Measurements from ENCODE around the gene PPP2R5A. TPM values are rescaled to one million over a fixed set of nuclear protein-coding genes. Genes with fewer than 3 reads are reported as not detected.
"Not testable (repeated sequence)": the region's sequence is repeated elsewhere in the genome, so short reads cannot be mapped to it uniquely, and the experiment has no call there.

Gene PPP2R5A
- total RNA-seq, 3 donors from 2014 or later: 56.5 to 63.9 (median 63.3) TPM

DNA sequence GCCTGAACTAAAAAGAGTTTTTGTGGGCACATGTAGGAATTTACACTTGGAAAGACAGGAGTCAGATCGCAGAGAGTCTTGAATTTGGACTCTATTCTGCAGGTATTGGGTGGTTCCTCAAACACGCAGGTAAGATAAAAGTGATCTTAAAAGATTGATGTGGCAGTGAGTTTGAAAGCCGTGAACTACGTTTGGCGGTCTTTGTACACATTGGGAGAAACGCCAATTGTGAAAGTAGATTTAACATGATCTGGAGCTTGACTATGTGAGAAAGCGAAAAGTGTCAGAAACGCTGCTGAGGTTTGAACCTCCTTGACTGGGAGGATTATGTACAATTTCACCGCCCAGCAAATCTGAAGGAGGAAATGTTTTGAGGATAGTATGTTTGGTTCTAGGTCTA lies 1.5 kb upstream of the PPP2R5A start:
- no peaks in the 10 kb centered on the region for H3K9me3 ChIP-seq
- peaks cover 14% of the 10 kb centered on the region for H3K4me1 ChIP-seq (ENCODE audit: low read depth)
- TF ChIP-seq, protein P1, sequence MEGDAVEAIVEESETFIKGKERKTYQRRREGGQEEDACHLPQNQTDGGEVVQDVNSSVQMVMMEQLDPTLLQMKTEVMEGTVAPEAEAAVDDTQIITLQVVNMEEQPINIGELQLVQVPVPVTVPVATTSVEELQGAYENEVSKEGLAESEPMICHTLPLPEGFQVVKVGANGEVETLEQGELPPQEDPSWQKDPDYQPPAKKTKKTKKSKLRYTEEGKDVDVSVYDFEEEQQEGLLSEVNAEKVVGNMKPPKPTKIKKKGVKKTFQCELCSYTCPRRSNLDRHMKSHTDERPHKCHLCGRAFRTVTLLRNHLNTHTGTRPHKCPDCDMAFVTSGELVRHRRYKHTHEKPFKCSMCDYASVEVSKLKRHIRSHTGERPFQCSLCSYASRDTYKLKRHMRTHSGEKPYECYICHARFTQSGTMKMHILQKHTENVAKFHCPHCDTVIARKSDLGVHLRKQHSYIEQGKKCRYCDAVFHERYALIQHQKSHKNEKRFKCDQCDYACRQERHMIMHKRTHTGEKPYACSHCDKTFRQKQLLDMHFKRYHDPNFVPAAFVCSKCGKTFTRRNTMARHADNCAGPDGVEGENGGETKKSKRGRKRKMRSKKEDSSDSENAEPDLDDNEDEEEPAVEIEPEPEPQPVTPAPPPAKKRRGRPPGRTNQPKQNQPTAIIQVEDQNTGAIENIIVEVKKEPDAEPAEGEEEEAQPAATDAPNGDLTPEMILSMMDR (IDR thresholded peaks at IDR 0.05): no peak
- intact Hi-C loops (cut with DNase I, micrococcal nuclease): no loop called here
- H3K4me3 ChIP-seq: no peak overlapping the region
- DNase-seq (no peak), ATAC-seq (no peak)
- H3K36me3 ChIP-seq (ENCODE audit: low read depth): no peaks in the 10 kb centered on the region

DNA sequence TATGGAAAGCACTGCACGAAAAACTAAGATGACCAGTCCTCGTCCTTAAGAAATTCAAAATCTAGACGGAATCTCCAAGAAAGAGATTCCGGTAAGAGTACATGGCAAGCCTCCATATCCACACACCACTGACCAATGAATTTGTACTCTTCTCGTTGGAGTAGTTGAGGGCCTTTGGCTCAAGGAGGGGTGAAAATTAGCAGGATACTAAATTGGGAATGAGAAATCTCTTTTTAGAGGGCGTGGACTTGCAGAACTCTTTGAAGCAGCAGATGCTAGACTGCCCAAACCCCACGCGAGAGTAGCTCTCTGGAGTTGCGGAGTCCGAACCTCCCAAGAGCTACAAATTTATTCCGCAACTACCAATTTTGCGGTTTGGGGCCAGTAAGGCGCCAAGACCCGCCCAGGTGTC lies 872 bp upstream of the PPP2R5A start:
- Histone ChIP-seq H3K4me3 (peak overlapping the region; percentile 91), H3K4me1 (ENCODE audit: low read depth) (peaks cover 20% of the 10 kb centered on the region), H3K36me3 (ENCODE audit: low read depth) (no peaks in the 10 kb centered on the region), H3K9me3 (no peaks in the 10 kb centered on the region)
- TF ChIP-seq, protein P1 (IDR thresholded peaks at IDR 0.05): no peak
- ATAC-seq: no peak
- intact Hi-C loops (cut with DNase I, micrococcal nuclease): no loop called here
- peak in 1 of 3 donors; percentile 12 for DNase-seq

DNA sequence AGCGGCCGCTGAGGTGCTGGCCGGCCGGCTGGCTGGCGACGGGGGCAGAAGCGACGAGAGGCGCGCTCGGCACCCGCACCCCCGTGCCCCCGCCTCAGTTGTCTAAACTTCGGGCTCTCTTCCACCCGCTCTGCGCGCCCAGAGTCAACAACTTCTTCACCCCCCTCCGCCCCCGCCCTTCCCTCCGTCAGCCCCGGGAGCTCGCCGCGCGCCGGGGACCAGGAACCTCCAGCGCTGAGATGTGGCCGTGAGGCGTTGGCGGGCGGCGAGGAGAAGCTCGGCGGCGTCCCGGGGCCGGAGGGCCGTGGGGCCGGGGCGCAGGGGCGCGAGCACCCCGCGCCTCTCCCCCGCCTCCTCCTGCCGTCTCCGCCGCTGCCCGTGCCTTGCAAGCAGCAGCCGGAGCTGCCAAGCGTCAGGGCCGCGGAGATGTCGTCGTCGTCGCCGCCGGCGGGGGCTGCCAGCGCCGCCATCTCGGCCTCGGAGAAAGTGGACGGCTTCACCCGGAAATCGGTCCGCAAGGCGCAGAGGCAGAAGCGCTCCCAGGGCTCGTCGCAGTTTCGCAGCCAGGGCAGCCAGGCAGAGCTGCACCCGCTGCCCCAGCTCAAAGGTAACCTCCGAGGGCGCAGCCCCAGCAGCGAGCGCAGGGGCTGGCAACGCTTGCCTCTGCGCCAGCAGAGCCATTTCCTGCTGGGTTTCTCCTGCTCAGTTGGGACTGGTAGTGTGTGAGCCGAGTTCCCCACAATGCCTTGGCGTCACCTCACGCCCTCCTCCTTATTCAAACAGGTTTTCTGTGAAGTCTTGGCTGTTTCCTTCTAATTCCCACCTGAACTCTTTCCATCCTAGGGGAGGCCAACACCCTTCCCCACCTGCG lies 710 bp downstream of the PPP2R5A start:
- intact Hi-C loops (cut with DNase I, micrococcal nuclease): no loop called here
- ATAC-seq (peak; percentile 55), DNase-seq (peak; percentile 75 to 83 (median 83))
- peaks cover 35% of the 10 kb centered on the region for H3K4me1 ChIP-seq (ENCODE audit: low read depth)
- H3K4me3 ChIP-seq: peak overlapping the region; percentile 91
- H3K36me3 ChIP-seq (ENCODE audit: low read depth): no peaks in the 10 kb centered on the region
- TF ChIP-seq, protein P1 (IDR thresholded peaks at IDR 0.05): no peak
- H3K9me3 ChIP-seq: no peaks in the 10 kb centered on the region

DNA sequence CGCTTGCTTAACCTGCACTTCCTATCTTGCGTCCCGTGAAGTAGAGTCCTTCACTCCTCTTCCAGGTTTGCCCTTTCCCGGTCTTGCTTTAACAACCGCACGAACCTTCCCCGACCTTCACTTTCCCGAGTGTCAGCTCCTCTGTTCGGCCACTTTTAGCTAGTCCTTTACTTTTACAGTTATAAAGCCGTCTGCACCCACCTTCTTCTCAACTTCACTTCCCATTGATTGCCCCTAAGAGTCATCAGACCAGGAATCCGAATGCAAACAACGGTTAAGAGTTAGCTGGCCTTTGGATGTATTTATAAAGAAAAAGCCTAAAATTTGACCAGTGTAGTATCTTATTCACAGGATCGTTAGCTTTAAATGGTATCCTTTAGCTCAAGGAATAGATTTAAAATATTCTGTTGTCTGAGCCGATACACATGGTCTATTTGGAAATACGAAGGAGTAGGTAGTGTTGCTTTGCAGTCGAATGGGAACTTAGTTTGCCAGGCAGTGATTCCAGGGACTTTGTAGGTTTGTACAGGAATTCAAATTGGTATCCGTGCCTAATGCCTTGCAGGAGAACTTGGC lies 1.4 kb downstream of the PPP2R5A start:
- TF ChIP-seq, protein P1 (IDR thresholded peaks at IDR 0.05): no peak
- H3K4me1 ChIP-seq (ENCODE audit: low read depth): peaks cover 42% of the 10 kb centered on the region
- intact Hi-C loops (cut with DNase I, micrococcal nuclease): no loop called here
- ATAC-seq (no peak), DNase-seq (peak in 1 of 3 donors; percentile 21)
- no peaks in the 10 kb centered on the region for H3K9me3 ChIP-seq
- no peaks in the 10 kb centered on the region for H3K36me3 ChIP-seq (ENCODE audit: low read depth)
- H3K4me3 ChIP-seq: peak overlapping the region; percentile 91

DNA sequence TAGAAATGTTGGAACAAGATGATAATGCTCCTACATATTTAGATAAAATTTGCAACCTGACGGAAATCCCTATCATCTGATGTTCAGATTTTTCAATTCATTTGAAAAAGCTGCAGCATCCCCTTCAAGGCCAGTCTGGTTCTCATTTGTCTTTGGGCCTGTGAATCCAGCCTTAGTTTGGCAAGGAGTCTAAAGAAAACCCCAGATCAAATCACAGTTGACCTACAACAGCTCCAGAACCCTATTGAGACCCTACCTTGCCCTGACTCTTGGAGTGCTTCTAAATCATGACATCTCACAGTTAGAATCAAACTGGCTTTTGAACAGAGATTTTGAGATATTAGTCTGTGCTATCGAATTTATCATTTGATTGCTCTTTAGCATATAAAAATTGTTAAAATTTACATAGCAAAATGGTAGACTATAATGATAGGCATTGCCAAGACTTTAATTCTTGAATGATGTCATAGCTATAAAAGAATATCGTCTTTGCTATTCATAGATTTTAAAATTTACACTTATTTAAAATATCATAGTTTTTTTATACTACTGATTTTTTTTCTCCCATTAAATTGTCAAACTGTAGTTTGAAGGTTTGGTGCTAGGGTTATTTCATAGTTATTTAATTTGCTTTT lies 2.2 kb downstream of the PPP2R5A start:
- H3K36me3 ChIP-seq (ENCODE audit: low read depth): no peaks in the 10 kb centered on the region
- peaks cover 42% of the 10 kb centered on the region for H3K4me1 ChIP-seq (ENCODE audit: low read depth)
- ATAC-seq: no peak
- TF ChIP-seq, protein P1 (IDR thresholded peaks at IDR 0.05): no peak
- no peaks in the 10 kb centered on the region for H3K9me3 ChIP-seq
- intact Hi-C loops (cut with DNase I, micrococcal nuclease): no loop called here
- no peak for DNase-seq
- H3K4me3 ChIP-seq: no peak overlapping the region

DNA sequence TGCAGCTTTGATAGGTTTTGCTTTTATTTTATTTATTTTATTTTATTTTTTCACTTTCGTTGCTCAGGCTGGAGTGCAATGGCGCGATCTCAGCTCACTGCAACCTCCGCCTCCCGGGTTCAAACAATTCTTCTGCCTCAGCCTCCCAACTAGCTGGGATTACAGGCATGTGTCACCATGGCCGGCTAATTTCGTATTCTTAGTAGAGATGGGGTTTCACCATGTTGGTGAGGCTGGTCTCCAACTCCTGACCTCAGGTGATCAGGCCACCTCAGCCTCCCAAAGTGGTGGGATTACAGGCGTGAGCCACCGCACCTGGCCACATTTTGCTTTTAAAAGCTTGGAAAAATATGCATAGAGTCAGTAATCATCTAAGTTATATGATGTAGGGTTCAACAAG lies 2.8 kb downstream of the PPP2R5A start:
- H3K9me3 ChIP-seq; H3K36me3 ChIP-seq (ENCODE audit: low read depth); DNase-seq; H3K4me3 ChIP-seq; ATAC-seq; intact Hi-C loops (cut with DNase I, micrococcal nuclease): not testable (repeated sequence)
- H3K4me1 ChIP-seq (ENCODE audit: low read depth): peaks cover 46% of the 10 kb centered on the region
